Measurements from ENCODE around the gene SLC24A3.

Gene SLC24A3

GRCh38 chr20:19310541-19310940, 98.1 kb downstream of the SLC24A3 start:
- no peak for DNase-seq

GRCh38 chr20:19313342-19314069, 101.1 kb downstream of the SLC24A3 start:
- DNase-seq = no peak

GRCh38 chr20:19314621-19315020, 102.2 kb downstream of the SLC24A3 start:
- DNase-seq = no peak

GRCh38 chr20:19317237-19318069, 105.0 kb downstream of the SLC24A3 start:
- no peak for DNase-seq

GRCh38 chr20:19318610-19319009, 106.2 kb downstream of the SLC24A3 start:
- DNase-seq = no peak

GRCh38 chr20:19320005-19320404, 107.6 kb downstream of the SLC24A3 start:
- no peak for DNase-seq

GRCh38 chr20:19321176-19321575, 108.7 kb downstream of the SLC24A3 start:
- DNase-seq = no peak

- no peak for DNase-seq
Observed at GRCh38 chr20:19322061-19322985, 109.9 kb downstream of the SLC24A3 start.

- peak; percentile 51 for DNase-seq
Observed at GRCh38 chr20:19327401-19327800, 115.0 kb downstream of the SLC24A3 start.

- DNase-seq = no peak
Observed at GRCh38 chr20:19328676-19329075, 116.2 kb downstream of the SLC24A3 start.

GRCh38 chr20:19330038-19330437, 117.6 kb downstream of the SLC24A3 start:
- DNase-seq = no peak

- peak; percentile 34 for DNase-seq
Observed at GRCh38 chr20:19330731-19331130, 118.3 kb downstream of the SLC24A3 start.

- no peak for DNase-seq
Observed at GRCh38 chr20:19333563-19333962, 121.1 kb downstream of the SLC24A3 start.

GRCh38 chr20:19335341-19335740, 122.9 kb downstream of the SLC24A3 start:
- no peak for DNase-seq

GRCh38 chr20:19335916-19336315, 123.5 kb downstream of the SLC24A3 start:
- DNase-seq = no peak

- peak; percentile 70 for DNase-seq
Observed at GRCh38 chr20:19336631-19337030, 124.2 kb downstream of the SLC24A3 start.

- no peak for DNase-seq
Observed at GRCh38 chr20:19338380-19338779, 125.9 kb downstream of the SLC24A3 start.

GRCh38 chr20:19338960-19339359, 126.5 kb downstream of the SLC24A3 start:
- no peak for DNase-seq

- DNase-seq = no peak
Observed at GRCh38 chr20:19341348-19342053, 129.1 kb downstream of the SLC24A3 start.

GRCh38 chr20:19344341-19344740, 131.9 kb downstream of the SLC24A3 start:
- DNase-seq = no peak

- DNase-seq = no peak
Observed at GRCh38 chr20:19347943-19348456, 135.6 kb downstream of the SLC24A3 start.

- DNase-seq = no peak
Observed at GRCh38 chr20:19348582-19348981, 136.1 kb downstream of the SLC24A3 start.
